Fibroblast of the aortic adventitia (primary cell): Measurements from ENCODE around the gene TMEM42. TPM values are rescaled to one million over a fixed set of nuclear protein-coding genes. Genes with fewer than 3 reads are reported as not detected.

Experiments used
- DNase-seq: peaks from one replicate; pipeline ENCODE4 v3.0.0-alpha.2; 2010; ENCODE audit warnings: low read depth
- H3K4me3 ChIP-seq: 2 replicates; pipeline ENCODE4 v1.5.1; 2011; ENCODE audit warnings: low read depth, mild to moderate bottlenecking, control low read depth, low read length, moderate library complexity
- CTCF ChIP-seq: IDR thresholded peaks from 2 replicates; pipeline ENCODE4 v1.5.1; 2011; ENCODE audit warnings: mild to moderate bottlenecking, low read length, control low read depth, inconsistent platforms; ENCODE audit not compliant: insufficient read depth
- total RNA-seq: library from RNA; depleted of rRNA; stranded (reverse); fragments of >200 nt; gene quantifications from 2 replicates; pipeline ENCODE4 v1.2.3, GENCODE V29; 2012; ENCODE audit warnings: low replicate concordance

The TMEM42 gene
- total RNA-seq, 1 donor: 13.7 TPM

DNA sequence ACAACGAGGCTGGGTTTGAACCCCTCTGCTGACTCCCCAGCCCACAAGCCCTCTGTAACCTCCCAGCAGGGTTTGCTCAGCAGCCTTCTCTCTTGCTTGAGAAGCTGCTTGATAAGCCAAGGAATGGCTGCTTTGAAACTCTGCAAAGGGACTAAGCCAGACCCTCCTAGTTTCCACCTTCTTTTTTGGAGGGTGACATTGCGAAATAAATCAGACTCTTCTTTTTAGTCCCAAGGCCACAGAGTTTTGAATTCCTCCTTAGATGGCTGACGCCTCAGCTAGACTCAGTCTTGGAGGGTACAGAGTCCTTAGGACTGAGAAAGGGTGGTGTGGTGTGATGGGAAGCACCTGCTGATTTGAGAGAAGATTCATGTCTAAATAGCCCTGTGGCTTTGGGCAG is 13.9 kb downstream of the TMEM42 start:
- DNase-seq: no peak
- TF ChIP-seq CTCF: no peak
- H3K4me3 ChIP-seq: no peak overlapping the region

GRCh38 chr3:44877333-44877732 is 15.6 kb downstream of the TMEM42 start:
- no peak for DNase-seq
- H3K4me3 ChIP-seq: no peak overlapping the region
- no peak for TF ChIP-seq CTCF

DNA sequence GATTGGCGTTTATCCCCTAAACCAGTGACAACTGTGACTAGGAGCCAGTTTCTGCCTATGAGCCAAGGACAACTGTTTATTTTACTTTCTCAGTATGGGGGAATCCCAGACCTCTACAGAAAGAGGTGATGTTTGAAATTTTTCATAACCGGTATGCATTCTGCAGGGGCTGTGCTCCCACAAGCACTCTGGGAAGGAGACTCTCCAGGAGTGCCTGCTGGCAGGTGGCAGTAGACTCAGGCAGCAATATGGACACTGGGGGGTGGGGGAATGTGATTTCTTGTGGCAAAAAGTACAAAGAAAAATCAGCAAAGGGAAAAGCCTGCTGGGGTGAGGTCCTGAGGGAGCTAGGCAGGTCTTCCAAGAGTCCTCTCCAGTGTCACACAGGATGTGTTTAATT is 18.6 kb downstream of the TMEM42 start:
- H3K4me3 ChIP-seq: no peak overlapping the region
- TF ChIP-seq CTCF: no peak
- DNase-seq: no peak

- H3K4me3 ChIP-seq: no peak overlapping the region
- no peak for DNase-seq
- no peak for TF ChIP-seq CTCF
Measured at GRCh38 chr3:44883213-44883955, 21.7 kb downstream of the TMEM42 start.

DNA sequence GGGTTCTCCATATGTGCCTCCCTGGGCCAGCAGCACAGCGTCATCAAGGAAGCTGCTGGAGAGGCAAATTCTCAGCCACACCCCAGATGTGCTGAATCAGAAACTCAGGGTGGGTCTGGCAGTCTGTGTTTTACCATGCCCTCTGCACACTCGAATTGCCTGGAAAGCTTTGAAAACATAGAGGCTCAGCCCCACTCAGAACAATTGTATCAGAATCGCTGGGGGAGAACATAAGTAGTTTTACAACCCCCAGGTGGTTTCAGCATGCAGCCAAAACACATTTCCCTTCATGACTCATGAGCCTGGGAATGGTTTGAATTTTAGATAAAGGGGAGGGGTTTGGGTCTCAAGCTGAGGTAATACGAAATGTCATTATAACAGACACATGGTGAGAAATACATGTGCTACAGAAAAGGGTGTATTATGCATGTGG is 22.3 kb downstream of the TMEM42 start:
- no peak for TF ChIP-seq CTCF
- peak; percentile 98 for DNase-seq
- H3K4me3 ChIP-seq: no peak overlapping the region

- no peak overlapping the region for H3K4me3 ChIP-seq
Measured at GRCh38 chr3:44885618-44886017, 23.9 kb downstream of the TMEM42 start.

More at GRCh38 chr3:44885618-44886017, 23.9 kb downstream of the TMEM42 start:
- no peak for TF ChIP-seq CTCF
- DNase-seq: peak; percentile 95
